KMS-11 (cell line): ENCODE results near the gene ARFGEF3.

ENCODE experiments used
- H2AFZ ChIP-seq: fragments of 200-600 bp; sonication (generic); 2 replicates; pipeline ENCODE4 v1.6.1; 2016; ENCODE audit warnings: antibody characterized with exemption, mixed run types, low read depth
- H3K27ac ChIP-seq: fragments of 200-600 bp; sonication (generic); 2 replicates; pipeline ENCODE4 v1.6.1; 2016; ENCODE audit warnings: mild to moderate bottlenecking, mixed run types
- H3K27me3 ChIP-seq: fragments of 200-600 bp; sonication (generic); 2 replicates; pipeline ENCODE4 v1.6.1; 2017; ENCODE audit warnings: mild to moderate bottlenecking, low read depth, mixed run types, moderate library complexity; ENCODE audit not compliant: insufficient read depth
- H3K36me3 ChIP-seq: fragments of 200-600 bp; sonication (generic); 2 replicates; pipeline ENCODE4 v1.6.1; 2017; ENCODE audit warnings: mild to moderate bottlenecking, mixed run types; ENCODE audit not compliant: insufficient read depth
- H3K4me1 ChIP-seq: fragments of 200-600 bp; sonication (generic); 2 replicates; pipeline ENCODE4 v1.6.1; 2016; ENCODE audit warnings: mild to moderate bottlenecking, low read depth, mixed run types; ENCODE audit not compliant: poor library complexity, severe bottlenecking
- H3K4me2 ChIP-seq: fragments of 200-600 bp; sonication (generic); 2 replicates; pipeline ENCODE4 v1.7.0; 2016; ENCODE audit warnings: mild to moderate bottlenecking, mixed run types
- H3K4me3 ChIP-seq: fragments of 200-600 bp; sonication (generic); IDR thresholded peaks from 2 replicates; pipeline ENCODE4 v1.6.1; 2017; ENCODE audit warnings: low read depth, low read length, mixed read lengths; ENCODE audit not compliant: insufficient read depth
- H3K79me2 ChIP-seq: fragments of 200-600 bp; sonication (generic); 2 replicates; pipeline ENCODE4 v1.6.1; 2016; ENCODE audit warnings: low read depth, mixed run types; ENCODE audit not compliant: insufficient read depth
- H3K9ac ChIP-seq: fragments of 200-600 bp; sonication (generic); 2 replicates; pipeline ENCODE4 v1.6.1; 2016; ENCODE audit warnings: mild to moderate bottlenecking, mixed run types
- H4K20me1 ChIP-seq: fragments of 200-600 bp; sonication (generic); 2 replicates; pipeline ENCODE4 v1.6.1; 2016; ENCODE audit warnings: mild to moderate bottlenecking, mixed run types; ENCODE audit not compliant: insufficient read depth
- CTCF ChIP-seq: fragments of 200-600 bp; sonication (generic); conservative IDR thresholded peaks from 2 replicates; pipeline ENCODE4 v1.6.1; 2017; ENCODE audit warnings: low read depth, mild to moderate bottlenecking, antibody characterized with exemption, low read length, moderate library complexity, mixed read lengths

Gene ARFGEF3

GRCh38 chr6:138296381-138296780 lies 134.6 kb downstream of the ARFGEF3 start:
- Histone ChIP-seq H2AFZ (no peak overlapping the region), H3K36me3 (no peaks in the 10 kb centered on the region), H3K9ac (no peak overlapping the region)

GRCh38 chr6:138296786-138297185 lies 135.0 kb downstream of the ARFGEF3 start:
- Histone ChIP-seq H3K4me3 (no peak overlapping the region), H3K79me2 (no peaks in the 10 kb centered on the region), H4K20me1 (no peaks in the 10 kb centered on the region), H3K36me3 (no peaks in the 10 kb centered on the region), H3K27ac (no peak overlapping the region), H3K9ac (no peak overlapping the region), H3K4me2 (no peak overlapping the region), H3K27me3 (no peaks in the 10 kb centered on the region), H3K4me1 (no peaks in the 10 kb centered on the region), H2AFZ (no peak overlapping the region)
- no peak for TF ChIP-seq CTCF

More at GRCh38 chr6:138296381-138296780, 134.6 kb downstream of the ARFGEF3 start:
- Histone ChIP-seq H3K27ac (no peak overlapping the region), H3K4me1 (no peaks in the 10 kb centered on the region), H3K79me2 (no peaks in the 10 kb centered on the region), H3K4me3 (no peak overlapping the region), H3K27me3 (no peaks in the 10 kb centered on the region), H4K20me1 (no peaks in the 10 kb centered on the region), H3K4me2 (no peak overlapping the region)
- TF ChIP-seq CTCF: no peak

GRCh38 chr6:138297761-138298298 lies 136.1 kb downstream of the ARFGEF3 start:
- no peaks in the 10 kb centered on the region for H4K20me1 ChIP-seq
- H3K9ac ChIP-seq: no peak overlapping the region
- H3K4me1 ChIP-seq: no peaks in the 10 kb centered on the region
- H3K79me2 ChIP-seq: no peaks in the 10 kb centered on the region
- H3K27ac ChIP-seq: no peak overlapping the region
- no peak overlapping the region for H3K4me2 ChIP-seq
- no peak overlapping the region for H2AFZ ChIP-seq
- no peak overlapping the region for H3K4me3 ChIP-seq
- H3K36me3 ChIP-seq: no peaks in the 10 kb centered on the region
- H3K27me3 ChIP-seq: no peaks in the 10 kb centered on the region
- TF ChIP-seq CTCF: no peak

GRCh38 chr6:138300469-138300868 lies 138.7 kb downstream of the ARFGEF3 start:
- no peak overlapping the region for H3K4me2 ChIP-seq
- no peaks in the 10 kb centered on the region for H3K27me3 ChIP-seq
- no peaks in the 10 kb centered on the region for H4K20me1 ChIP-seq
- H3K27ac ChIP-seq: no peak overlapping the region
- no peaks in the 10 kb centered on the region for H3K36me3 ChIP-seq
- no peaks in the 10 kb centered on the region for H3K4me1 ChIP-seq
- H3K79me2 ChIP-seq: no peaks in the 10 kb centered on the region
- no peak overlapping the region for H2AFZ ChIP-seq
- H3K9ac ChIP-seq: no peak overlapping the region
- H3K4me3 ChIP-seq: no peak overlapping the region
- TF ChIP-seq CTCF: no peak
